Measurements from ENCODE around the gene B2M.
"Not testable (repeated sequence)": the region's sequence is repeated elsewhere in the genome, so short reads cannot be mapped to it uniquely, and the experiment has no call there.

B2M gene

DNA sequence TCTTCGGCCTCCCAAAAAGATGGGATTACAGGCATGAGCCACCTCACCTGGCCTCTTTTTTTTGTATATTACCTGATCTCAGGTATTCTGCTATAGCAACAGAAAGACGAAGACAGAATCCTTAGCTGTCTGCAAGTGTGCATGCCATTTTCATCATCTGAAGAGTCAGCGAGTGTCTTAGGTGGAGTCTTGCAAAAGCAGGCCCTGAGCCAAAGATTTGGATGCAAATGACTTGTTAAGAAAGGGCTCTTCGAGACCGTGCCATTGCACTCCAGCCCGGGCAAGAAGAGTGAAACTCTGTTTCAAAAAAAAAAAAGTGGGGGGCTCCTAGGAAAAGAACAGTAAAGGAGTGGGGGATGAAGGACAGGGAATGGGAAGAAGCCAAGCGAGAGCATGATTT is 14.8 kb downstream of the B2M start:
- no peak for DNase-seq (ENCODE audit: low read depth in 2 of 2)

DNA sequence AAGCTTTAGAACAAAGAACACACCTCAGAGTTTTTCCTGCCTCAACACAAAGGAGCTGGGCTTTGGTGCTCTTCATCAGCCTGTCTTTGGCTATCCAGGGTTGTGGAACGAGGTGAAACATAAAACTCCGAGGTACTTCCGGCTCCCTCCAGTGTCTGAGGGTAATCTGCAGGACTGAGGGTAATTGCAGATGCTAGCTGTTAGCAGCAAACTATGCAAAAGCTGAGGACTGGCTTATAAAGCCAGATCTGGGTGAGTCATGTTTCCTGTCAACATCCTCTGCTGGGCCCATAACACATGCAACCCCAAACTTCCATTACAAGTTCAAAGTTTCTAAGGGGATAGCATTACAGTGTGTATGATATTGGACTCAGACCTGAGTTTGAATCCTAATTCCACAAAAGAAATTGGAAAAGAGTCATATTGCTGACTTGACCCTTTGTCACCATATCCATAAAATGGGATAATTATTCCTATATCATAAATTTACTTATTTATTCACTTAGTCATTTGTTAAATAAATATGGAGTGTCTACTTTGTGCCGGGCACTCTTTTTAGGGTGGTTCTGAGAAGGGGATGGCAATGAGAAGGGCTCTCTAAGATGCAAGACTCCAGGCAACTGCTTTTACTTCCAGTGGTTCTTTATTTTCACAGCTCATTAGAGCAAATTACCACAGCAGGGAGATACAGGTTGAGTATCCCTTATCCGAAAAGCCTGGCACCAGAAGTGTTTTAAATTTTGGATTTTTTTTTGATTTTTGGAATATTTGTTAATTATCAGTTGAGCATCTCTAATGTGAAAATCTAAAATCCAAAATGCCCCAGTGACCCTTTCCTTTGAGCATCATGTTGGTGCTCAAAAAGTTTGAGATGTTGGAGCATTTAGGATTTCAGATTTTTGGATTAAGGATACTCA is 15.5 kb downstream of the B2M start:
- peak in 1 of 2 donors; percentile 67 for DNase-seq (ENCODE audit: low read depth in 2 of 2)

DNA sequence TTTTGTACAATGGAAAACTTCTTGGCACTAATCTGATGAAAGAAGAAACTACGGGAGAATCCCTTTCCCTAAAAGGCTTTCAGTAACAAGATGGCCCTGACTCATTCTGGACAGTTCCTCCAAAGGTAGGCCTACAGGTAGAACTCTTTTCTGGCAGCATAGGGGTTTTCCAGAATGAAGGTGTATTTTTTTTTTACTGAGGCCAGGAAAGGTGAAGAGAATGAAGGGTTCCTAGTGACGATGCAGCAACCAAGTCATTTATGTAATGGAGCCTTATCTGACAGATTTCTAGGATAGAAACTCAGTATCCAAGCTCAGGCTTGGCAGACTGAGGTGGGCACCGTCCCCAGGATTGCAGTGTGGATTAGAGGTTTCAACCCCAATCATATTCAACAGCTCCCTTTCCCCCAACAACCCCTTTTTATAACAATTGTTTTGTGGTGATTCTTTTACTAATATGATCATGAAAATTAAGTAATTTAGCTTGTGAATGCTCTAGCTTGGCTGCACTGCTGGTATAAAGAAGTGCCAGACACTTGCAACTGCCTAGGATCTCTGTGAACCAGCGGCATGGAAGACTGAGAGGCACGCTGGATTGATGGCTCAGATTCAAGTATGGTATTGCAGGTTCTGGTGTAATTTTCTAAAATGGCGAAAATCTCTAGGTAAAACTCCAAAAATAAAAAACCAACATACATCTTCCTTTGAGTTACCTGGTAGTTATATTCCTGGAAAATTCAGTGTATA is 16.3 kb downstream of the B2M start:
- DNase-seq (ENCODE audit: low read depth in 2 of 2): no peak

DNA sequence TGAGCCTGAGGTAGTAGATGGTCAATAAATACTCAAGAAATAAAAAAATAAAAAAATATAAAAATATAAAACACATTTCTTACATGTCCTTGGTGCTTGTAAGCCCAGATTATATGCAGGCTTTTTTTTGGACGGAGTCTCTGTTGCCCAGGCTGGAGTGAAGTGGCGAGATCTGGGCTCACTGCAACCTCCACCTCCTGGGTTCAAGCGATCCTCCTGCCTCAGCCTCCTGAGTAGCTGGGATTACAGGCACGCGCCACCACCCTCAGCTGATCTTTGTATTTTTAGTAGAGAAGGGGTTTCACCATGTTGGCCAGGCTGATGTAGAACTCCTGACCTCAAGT is 16.9 kb downstream of the B2M start:
- DNase-seq (ENCODE audit: low read depth in 2 of 2): not testable (repeated sequence)

- DNase-seq (ENCODE audit: low read depth in 2 of 2): peak; percentile 85 to 89
Observed at GRCh38 chr15:44728576-44729407, 17.5 kb downstream of the B2M start.

- no peak for DNase-seq (ENCODE audit: low read depth in 2 of 2)
Observed at GRCh38 chr15:44729408-44730127, 18.3 kb downstream of the B2M start.

DNA sequence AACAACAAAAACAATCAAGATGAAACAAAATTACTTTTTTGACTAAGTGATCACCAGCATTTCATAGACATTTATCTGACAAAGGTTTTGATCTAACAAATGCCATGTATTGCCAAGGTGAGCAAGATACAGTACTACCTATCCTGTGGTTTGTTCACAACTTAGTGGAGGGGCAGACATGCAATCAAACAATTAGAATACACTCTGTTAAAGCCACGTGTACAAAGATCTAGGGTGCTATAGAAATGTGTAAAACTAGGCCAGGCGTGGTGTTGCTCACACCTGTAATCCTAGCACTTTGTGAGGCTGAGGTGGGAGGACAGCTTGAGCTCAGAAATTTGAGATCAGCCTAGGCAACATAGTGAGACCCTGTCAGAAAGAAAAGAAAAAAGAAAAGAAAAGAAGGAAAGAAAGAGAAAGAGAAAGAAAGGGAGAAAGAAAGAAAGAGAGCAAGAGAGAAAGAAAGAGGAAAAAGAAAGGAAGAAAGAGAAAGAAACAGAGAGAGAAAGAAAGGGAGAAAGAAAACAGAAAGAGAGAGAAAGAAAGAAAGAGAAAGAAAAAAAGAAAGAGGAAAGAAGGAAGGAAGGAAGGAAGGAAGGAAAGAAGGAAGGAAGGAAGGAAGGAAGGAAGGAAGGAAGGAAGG is 23.6 kb downstream of the B2M start:
- no peak for DNase-seq (ENCODE audit: low read depth in 2 of 2)

GRCh38 chr15:44735482-44736180 is 24.3 kb downstream of the B2M start:
- DNase-seq (ENCODE audit: low read depth in 2 of 2): no peak

DNA sequence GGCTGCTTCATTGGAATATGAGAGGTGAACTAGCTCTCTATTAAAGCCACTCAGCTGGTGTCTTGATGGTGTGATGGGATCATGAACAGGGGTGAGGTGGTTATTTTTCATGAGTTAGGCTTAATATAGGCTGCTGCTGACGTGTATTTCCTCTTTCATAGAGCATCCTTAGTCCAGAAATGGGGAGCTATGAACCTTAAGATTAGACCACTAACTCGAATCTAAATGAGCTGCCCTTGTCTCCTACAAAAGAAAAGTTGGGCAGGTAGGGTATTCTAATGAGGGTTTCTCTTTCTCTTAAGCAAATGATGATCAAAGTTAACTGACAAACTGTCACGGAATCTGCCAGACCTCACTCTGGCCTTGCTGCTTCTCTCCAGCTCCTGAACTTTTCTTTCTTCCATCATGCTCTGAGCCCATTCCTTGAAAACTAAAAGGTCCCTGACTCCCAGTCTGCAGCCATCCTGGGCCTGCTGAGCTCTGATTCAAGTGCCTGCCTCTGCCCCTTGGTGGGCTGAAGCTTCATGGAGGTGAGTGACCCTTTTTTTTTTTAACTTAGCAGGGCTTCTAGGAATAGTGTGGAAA is 25.0 kb downstream of the B2M start, which contains the start of gene TRIM69:
Gene TRIM69 (plus strand): TSS at position 348 of the 585 bp plus-strand sequence. CDS start 177 bp downstream, at position 525.
- no peak for DNase-seq (ENCODE audit: low read depth in 2 of 2)

- DNase-seq (ENCODE audit: low read depth in 2 of 2): no peak
Observed at GRCh38 chr15:44738340-44738984, 27.1 kb downstream of the B2M start.

DNA sequence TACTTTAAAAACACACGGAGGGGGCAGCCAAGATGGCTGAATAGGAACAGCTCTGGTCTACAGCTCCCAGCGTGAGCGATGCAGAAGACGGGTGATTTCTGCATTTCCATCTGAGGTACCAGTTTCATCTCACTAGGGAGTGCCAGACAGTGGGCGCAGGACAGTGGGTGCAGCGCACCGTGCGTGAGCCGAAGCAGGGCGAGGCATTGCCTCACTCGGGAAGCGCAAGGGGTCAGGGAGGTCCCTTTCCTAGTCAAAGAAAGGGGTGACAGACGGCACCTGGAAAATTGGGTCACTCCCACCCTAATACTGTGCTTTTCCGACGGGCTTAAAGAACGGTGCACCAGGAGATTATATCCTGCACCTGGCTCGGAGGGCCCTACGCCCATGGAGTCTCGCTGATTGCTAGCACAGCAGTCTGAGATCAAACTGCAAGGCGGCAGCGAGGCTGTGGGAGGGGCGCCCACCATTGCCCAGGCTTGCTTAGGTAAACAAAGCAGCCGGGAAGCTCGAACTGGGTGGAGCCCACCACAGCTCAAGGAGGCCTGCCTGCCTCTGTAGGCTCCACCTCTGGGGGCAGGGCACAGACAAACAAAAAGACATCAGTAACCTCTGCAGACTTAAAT is 28.0 kb downstream of the B2M start:
- not testable (repeated sequence) for DNase-seq (ENCODE audit: low read depth in 2 of 2)

DNA sequence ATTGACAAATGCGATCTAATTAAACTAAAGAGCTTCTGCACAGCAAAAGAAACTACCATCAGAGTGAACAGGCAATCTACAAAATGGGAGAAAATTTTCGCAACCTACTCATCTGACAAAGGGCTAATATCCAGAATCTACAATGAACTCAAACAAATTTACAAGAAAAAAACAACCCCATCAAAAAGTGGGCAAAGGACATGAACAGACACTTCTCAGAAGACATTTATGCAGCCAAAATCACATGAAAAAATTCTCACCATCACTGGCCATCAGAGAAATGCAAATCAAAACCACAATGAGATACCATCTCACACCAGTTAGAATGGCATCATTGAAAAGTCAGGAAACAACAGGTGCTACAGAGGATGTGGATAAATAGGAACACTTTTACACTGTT is 32.1 kb downstream of the B2M start:
- not testable (repeated sequence) for DNase-seq (ENCODE audit: low read depth in 2 of 2)

- no peak for DNase-seq (ENCODE audit: low read depth in 2 of 2)
Observed at GRCh38 chr15:44753345-44753744, 42.0 kb downstream of the B2M start.

DNA sequence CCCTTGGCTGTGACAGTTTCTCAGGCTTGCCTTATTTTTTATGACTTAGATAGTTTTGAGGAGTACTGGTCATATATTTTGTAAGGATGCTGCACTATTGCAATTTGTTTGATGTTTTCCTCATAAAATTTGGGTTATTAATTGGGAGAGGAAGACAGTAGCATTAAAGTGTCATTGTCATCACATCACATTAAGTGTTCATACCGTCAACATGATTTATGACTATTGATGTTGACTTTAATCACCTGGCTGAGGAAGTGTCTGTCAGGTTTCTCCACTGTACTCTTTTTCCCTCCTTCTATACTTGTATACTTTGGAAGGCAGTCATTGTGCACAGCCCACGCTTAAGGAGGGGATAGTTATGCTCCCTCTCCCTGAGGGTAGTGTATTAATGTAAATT is 51.9 kb downstream of the B2M start:
- DNase-seq (ENCODE audit: low read depth in 2 of 2): no peak

- no peak for DNase-seq (ENCODE audit: low read depth in 2 of 2)
Observed at GRCh38 chr15:44763848-44764247, 52.5 kb downstream of the B2M start.

- no peak for DNase-seq (ENCODE audit: low read depth in 2 of 2)
Observed at GRCh38 chr15:44765036-44765435, 53.7 kb downstream of the B2M start.

Data from activated CD4-positive, alpha-beta T cell treated with anti-CD3 and anti-CD28 coated beads for 24 hours (primary cell).